Tibial nerve (tissue), 4 donors: ENCODE measurements around the gene PAGR1. TPM values are rescaled to one million over a fixed set of nuclear protein-coding genes. Genes with fewer than 3 reads are reported as not detected.

Experiments
- DNase-seq, 2 donors: peaks; one replicate each; pipeline ENCODE4 v3.0.0-alpha.2; 2019; ENCODE audit warnings: low spot score in 2 of 2
- H3K27ac ChIP-seq, 4 donors: fragments of 200-600 bp; sonication (generic) in 3 of 4; one replicate each; pipeline ENCODE4 v1.5.1; 2017 to 2019; ENCODE audit warnings: mild to moderate bottlenecking in 1 of 4
- H3K27me3 ChIP-seq, 2 donors: fragments of 200-600 bp; sonication (generic) in 1 of 2; one replicate each; pipeline versions ENCODE4 v1.5.1 to v1.6.0; 2017 to 2019
- H3K36me3 ChIP-seq, 3 donors: fragments of 200-600 bp; sonication (generic); one replicate each; pipeline ENCODE4 v1.5.1; 2018 to 2019
- H3K4me1 ChIP-seq, 4 donors: fragments of 200-600 bp; sonication (generic) in 3 of 4; one replicate each; pipeline ENCODE4 v1.5.1; 2017 to 2019
- H3K4me3 ChIP-seq, 4 donors: fragments of 200-600 bp; sonication (generic) in 3 of 4; one replicate each; pipeline ENCODE4 v1.5.1; 2017 to 2019; ENCODE audit warnings: mild to moderate bottlenecking in 1 of 4, moderate library complexity in 1 of 4
- H3K9me3 ChIP-seq, 4 donors: fragments of 200-600 bp; sonication (generic) in 3 of 4; one replicate each; pipeline ENCODE4 v1.5.1; 2017 to 2019
- CTCF ChIP-seq, 5 experiments: fragments of 200-600 bp in 3 of 5; fragments of 450-650 bp in 2 of 5; sonication (generic) in 3 of 5; IDR thresholded peaks; one replicate each; pipeline ENCODE4 v1.5.1; 2016 to 2019; ENCODE audit warnings: antibody characterized with exemption in 5 of 5, mild to moderate bottlenecking in 3 of 5, moderate library complexity in 2 of 5
- EP300 ChIP-seq, 2 donors: sonication (generic); formaldehyde crosslinking; IDR thresholded peaks; one replicate each; pipeline ENCODE4 v1.6.1; 2017; ENCODE audit warnings: antibody characterized with exemption in 2 of 2, mild to moderate bottlenecking in 1 of 2
- POLR2A ChIP-seq, 2 donors: fragments of 450-650 bp; IDR thresholded peaks; one replicate each; pipeline ENCODE4 v1.6.1; 2017; ENCODE audit warnings: antibody characterized with exemption in 2 of 2, mild to moderate bottlenecking in 2 of 2, moderate library complexity in 2 of 2
- WGBS, 2 donors: methylation state at CpG; one replicate each; pipeline ENCODE4 v1.1.5; 2018; 5-methylcytosine and 5-hydroxymethylcytosine counted together
- total RNA-seq, 4 donors: library from RNA; depleted of rRNA; stranded (reverse); fragments of >200 nt; gene quantifications; one replicate each; pipeline ENCODE4 v1.1.0, GENCODE V29; 2016

The PAGR1 gene
- total RNA-seq, 4 donors from 2014 or later, result 40.8 to 70.7 (median 61.0) TPM

- peak overlapping the region; percentile 66 to 78 (median 72) for H3K4me3 ChIP-seq
- 4 to 8% methylated on average over 30 to 37 of the region's 37 CpGs for WGBS, 2 donors
- DNase-seq, result peak in 1 of 2 donors; percentile 41
- peak overlapping the region; percentile 93 to 99 (median 96) for H3K27ac ChIP-seq
- no peaks in the 10 kb centered on the region for H3K27me3 ChIP-seq
- peaks cover 0 to 23% (median 0%) of the 10 kb centered on the region in 3 donors for H3K36me3 ChIP-seq
- no peaks in the 10 kb centered on the region for H3K9me3 ChIP-seq
- TF ChIP-seq POLR2A (IDR thresholded peaks at IDR 0.05) (no peak), CTCF (IDR thresholded peaks at IDR 0.05) (peak in 1 of 5 experiments; percentile 5)
- H3K4me1 ChIP-seq, result peaks cover 0 to 79% (median 61%) of the 10 kb centered on the region in 4 donors
Measured at GRCh38 chr16:29816694-29817441, 916 bp downstream of the PAGR1 start.

GRCh38 chr16:29818082-29818481 lies 2.1 kb downstream of the PAGR1 start:
- DNase-seq, result no peak
- TF ChIP-seq CTCF (IDR thresholded peaks at IDR 0.05) (no peak), EP300 (IDR thresholded peaks at IDR 0.05) (no peak), POLR2A (IDR thresholded peaks at IDR 0.05) (no peak)
- Histone ChIP-seq H3K27ac (peak overlapping the region in 2 of 4 donors; percentile 1 to 99), H3K4me3 (no peak overlapping the region), H3K27me3 (no peaks in the 10 kb centered on the region), H3K4me1 (peaks cover 0 to 78% (median 60%) of the 10 kb centered on the region in 4 donors), H3K9me3 (no peaks in the 10 kb centered on the region), H3K36me3 (peaks cover 0 to 23% (median 0%) of the 10 kb centered on the region in 3 donors)
- 91 to 92% methylated on average over 4 of the region's 4 CpGs for WGBS, 2 donors

- H3K4me1 ChIP-seq, result peaks cover 0 to 76% (median 59%) of the 10 kb centered on the region in 4 donors
- no peaks in the 10 kb centered on the region for H3K9me3 ChIP-seq
- no peak for DNase-seq
- H3K36me3 ChIP-seq, result peaks cover 0 to 23% (median 0%) of the 10 kb centered on the region in 3 donors
- peak overlapping the region in 3 of 4 donors; percentile 81 to 91 (median 90) for H3K27ac ChIP-seq
- TF ChIP-seq EP300 (IDR thresholded peaks at IDR 0.05), result no peak
- TF ChIP-seq POLR2A (IDR thresholded peaks at IDR 0.05), result no peak
- TF ChIP-seq CTCF (IDR thresholded peaks at IDR 0.05), result no peak
- H3K4me3 ChIP-seq, result no peak overlapping the region
- 70 to 80% methylated on average over 15 of the region's 15 CpGs for WGBS, 2 donors
- no peaks in the 10 kb centered on the region for H3K27me3 ChIP-seq
Measured at GRCh38 chr16:29819506-29819905, 3.6 kb downstream of the PAGR1 start.

GRCh38 chr16:29820271-29820701 lies 4.3 kb downstream of the PAGR1 start, which contains the start of gene MVP:
Gene MVP, plus strand, starts transcription at chr16:29820462. Its CDS starts 10,088 bp downstream, at chr16:29830550.
- 0% methylated on average over 2 to 4 of the region's 4 CpGs for WGBS, 2 donors
- TF ChIP-seq CTCF (IDR thresholded peaks at IDR 0.05) (no peak), EP300 (IDR thresholded peaks at IDR 0.05) (peak in 1 of 2 donors; percentile 77), POLR2A (IDR thresholded peaks at IDR 0.05) (peak in 1 of 2 donors; percentile 32)

More at GRCh38 chr16:29820271-29820701, 4.3 kb downstream of the PAGR1 start, which contains the start of gene MVP:
- Histone ChIP-seq H3K4me3 (peak within 1 kb of the TSS; percentile 41 to 89 (median 54)), H3K27me3 (no peaks in the 10 kb centered on the region), H3K27ac (peak within 1 kb of the TSS; percentile 55 to 91 (median 86)), H3K9me3 (no peaks in the 10 kb centered on the region), H3K36me3 (peaks cover 0 to 23% (median 0%) of the 10 kb centered on the region in 3 donors), H3K4me1 (peaks cover 0 to 76% (median 59%) of the 10 kb centered on the region in 4 donors)
- peak; percentile 55 to 62 for DNase-seq
